ENCODE measurements around the gene MYL12B. TPM values are rescaled to one million over a fixed set of nuclear protein-coding genes. Genes with fewer than 3 reads are reported as not detected.
A peak's percentile ranks its signal among the peaks of the same experiment; 100 is the strongest.

MYL12B gene
- total and polyA plus RNA-seq, 12 donors = 259 to 810 (median 446) TPM

DNA sequence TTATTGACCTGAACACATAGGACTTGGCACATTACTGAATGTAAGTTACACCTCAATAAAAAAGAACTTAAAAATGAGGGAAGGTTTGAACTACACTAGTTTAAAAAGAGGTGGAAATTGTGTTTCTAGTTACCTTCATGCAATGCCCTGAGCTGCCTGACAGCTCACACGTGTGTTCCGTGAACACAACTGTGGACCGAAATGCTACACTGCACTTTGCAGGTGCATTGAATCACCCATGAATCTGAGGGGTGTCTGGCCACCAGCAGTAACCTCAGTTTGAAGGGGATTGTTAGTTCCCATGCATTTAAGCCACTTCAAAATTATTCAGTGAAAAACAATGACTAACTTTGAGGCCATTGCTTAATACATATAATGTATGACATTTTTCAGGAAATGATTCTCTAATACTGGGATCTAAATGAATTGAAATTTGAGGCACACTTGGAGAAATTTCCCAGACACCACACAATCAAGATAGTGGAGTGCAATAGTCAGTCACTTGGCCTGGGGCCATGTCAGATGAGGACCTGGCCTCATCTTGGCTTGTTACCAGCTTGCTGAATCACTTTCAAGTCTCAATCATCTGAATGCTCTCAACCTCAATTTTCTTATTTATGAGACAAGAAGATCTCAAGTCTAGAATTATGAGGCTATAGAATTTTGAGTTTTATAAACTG lies 59.3 kb downstream of the MYL12B start:
- intact Hi-C loops (cut with DNase I) = loop anchor here in 1 of 2 donors (10.0 kb wide), 1 partner anchor 56 kb away; the partner anchor contains the start of gene MYL12B
- 79 to 90% (median 89%) methylated on average over 3 of the region's 3 CpGs for WGBS, 4 donors
- DNase-seq = peak; percentile 64 to 88 (median 79)

DNA sequence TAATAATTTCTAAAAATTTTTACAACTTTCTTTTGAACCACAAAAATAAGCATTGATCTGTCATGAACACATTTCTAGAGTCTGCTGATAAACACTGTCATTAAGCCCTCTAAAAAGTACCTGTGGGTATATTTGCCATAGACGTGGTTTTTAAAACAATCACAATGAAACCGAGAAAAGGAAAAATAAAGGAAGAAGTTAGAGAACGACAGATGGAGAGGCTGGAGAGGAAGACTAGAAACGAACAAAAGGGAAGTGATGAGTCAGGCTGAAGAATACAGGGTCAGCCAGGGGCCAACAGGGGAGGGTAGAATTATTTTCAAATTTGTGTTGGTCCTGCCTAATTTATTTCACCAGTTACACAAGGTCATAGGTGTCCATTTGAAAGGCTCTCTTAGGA lies 62.0 kb downstream of the MYL12B start:
- no peaks in the 10 kb centered on the region for H3K4me1 ChIP-seq (replicated peaks in 1 of 2)
- H3K27me3 ChIP-seq = no peaks in the 10 kb centered on the region
- DNase-seq = no peak
- intact Hi-C loops (cut with DNase I) = loop anchor here in 1 of 2 donors (10.0 kb wide), 1 partner anchor 59 kb away; the partner anchor contains the start of gene MYL12B
- H3K9me3 ChIP-seq (replicated peaks in 1 of 3) = no peaks in the 10 kb centered on the region
- no peak overlapping the region for H3K27ac ChIP-seq
- TF ChIP-seq, protein P1, sequence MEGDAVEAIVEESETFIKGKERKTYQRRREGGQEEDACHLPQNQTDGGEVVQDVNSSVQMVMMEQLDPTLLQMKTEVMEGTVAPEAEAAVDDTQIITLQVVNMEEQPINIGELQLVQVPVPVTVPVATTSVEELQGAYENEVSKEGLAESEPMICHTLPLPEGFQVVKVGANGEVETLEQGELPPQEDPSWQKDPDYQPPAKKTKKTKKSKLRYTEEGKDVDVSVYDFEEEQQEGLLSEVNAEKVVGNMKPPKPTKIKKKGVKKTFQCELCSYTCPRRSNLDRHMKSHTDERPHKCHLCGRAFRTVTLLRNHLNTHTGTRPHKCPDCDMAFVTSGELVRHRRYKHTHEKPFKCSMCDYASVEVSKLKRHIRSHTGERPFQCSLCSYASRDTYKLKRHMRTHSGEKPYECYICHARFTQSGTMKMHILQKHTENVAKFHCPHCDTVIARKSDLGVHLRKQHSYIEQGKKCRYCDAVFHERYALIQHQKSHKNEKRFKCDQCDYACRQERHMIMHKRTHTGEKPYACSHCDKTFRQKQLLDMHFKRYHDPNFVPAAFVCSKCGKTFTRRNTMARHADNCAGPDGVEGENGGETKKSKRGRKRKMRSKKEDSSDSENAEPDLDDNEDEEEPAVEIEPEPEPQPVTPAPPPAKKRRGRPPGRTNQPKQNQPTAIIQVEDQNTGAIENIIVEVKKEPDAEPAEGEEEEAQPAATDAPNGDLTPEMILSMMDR (IDR thresholded peaks at IDR 0.05) = no peak
- TF ChIP-seq POLR2A (IDR thresholded peaks at IDR 0.05) = no peak
- H3K36me3 ChIP-seq (replicated peaks in 1 of 2) = no peaks in the 10 kb centered on the region
- H3K4me3 ChIP-seq = no peak overlapping the region
- WGBS, 4 donors = 28 to 45% (median 36%) methylated on average over 4 of the region's 4 CpGs

More for the DNA sequence above, 59.3 kb downstream of the MYL12B start:
- TF ChIP-seq POLR2A (IDR thresholded peaks at IDR 0.05) = no peak
- TF ChIP-seq, protein P1 (IDR thresholded peaks at IDR 0.05) = no peak
- Histone ChIP-seq H3K4me3 (no peak overlapping the region), H3K9me3 (replicated peaks in 1 of 3) (no peaks in the 10 kb centered on the region), H3K27me3 (no peaks in the 10 kb centered on the region), H3K36me3 (replicated peaks in 1 of 2) (no peaks in the 10 kb centered on the region), H3K27ac (no peak overlapping the region), H3K4me1 (replicated peaks in 1 of 2) (no peaks in the 10 kb centered on the region)

Other genes starting within 250 kb of the MYL12B start
- 10 to 100 TPM; 22.9 to 48.6 (median 30.1) TPM for gene LPIN2, start 249.0 kb upstream of the MYL12B start, total RNA-seq
- gene LPIN2, start 249.0 kb upstream of the MYL12B start, polyA plus RNA-seq = 10 to 100 TPM in 1 of 3 donors, 1 to 10 TPM in 2; 5.2 to 19.6 (median 6.6) TPM
- gene MYOM1, start 42.2 kb upstream of the MYL12B start, total RNA-seq = 10 to 100 TPM in 1 of 9 donors, 1 to 10 TPM in 8; 1.3 to 70.0 (median 2.6) TPM
- 10 to 100 TPM in 1 of 3 donors, 1 to 10 TPM in 2; 3.8 to 20.0 (median 5.9) TPM for gene MYOM1, start 42.2 kb upstream of the MYL12B start, polyA plus RNA-seq
- gene MYL12A, start 14.3 kb upstream of the MYL12B start, total RNA-seq = 100 to 1,000 TPM; 191 to 436 (median 253) TPM
- gene MYL12A, start 14.3 kb upstream of the MYL12B start, polyA plus RNA-seq = 100 to 1,000 TPM; 217 to 419 (median 226) TPM
- gene TGIF1, start 188.0 kb downstream of the MYL12B start, total RNA-seq = 10 to 100 TPM; 25.7 to 83.1 (median 57.5) TPM
- gene TGIF1, start 188.0 kb downstream of the MYL12B start, polyA plus RNA-seq = 10 to 100 TPM; 40.9 to 53.2 (median 45.1) TPM

Measured in adrenal gland (tissue), 12 donors.